WERI-Rb-1 (cell line): ENCODE measurements around the gene DEPDC5.
A peak's percentile ranks its signal among the peaks of the same experiment; 100 is the strongest.
"Not testable (repeated sequence)": the region's sequence is repeated elsewhere in the genome, so short reads cannot be mapped to it uniquely, and the experiment has no call there.

Experiments
- DNase-seq: peaks from one replicate; pipeline ENCODE4 v3.0.0-alpha.2; 2020
- H3K27ac ChIP-seq: fragments of 250-450 bp; sonication (Bioruptor Pico); 2 replicates; pipeline ENCODE4 v1.5.1; 2020; ENCODE audit warnings: mild to moderate bottlenecking, moderate library complexity
- H3K27me3 ChIP-seq: fragments of 250-450 bp; sonication (Bioruptor Pico); 2 replicates; pipeline ENCODE4 v1.5.1; 2021; ENCODE audit warnings: mild to moderate bottlenecking, low read depth, moderate library complexity; ENCODE audit not compliant: insufficient read depth, severe bottlenecking
- H3K36me3 ChIP-seq: fragments of 250-450 bp; sonication (Bioruptor Pico); 2 replicates; pipeline ENCODE4 v1.5.1; 2020; ENCODE audit warnings: mild to moderate bottlenecking, moderate library complexity
- H3K4me3 ChIP-seq: 2 replicates; pipeline ENCODE4 v1.5.1; 2011; ENCODE audit warnings: low read depth, mild to moderate bottlenecking, control low read depth, low read length
- H3K9me3 ChIP-seq: fragments of 250-450 bp; sonication (Bioruptor Pico); 2 replicates; pipeline ENCODE4 v1.5.1; 2021; ENCODE audit warnings: mild to moderate bottlenecking, moderate library complexity; ENCODE audit not compliant: severe bottlenecking
- TF ChIP-seq, protein P1 (sequence below): IDR thresholded peaks from 2 replicates; pipeline ENCODE4 v1.5.1; 2011; ENCODE audit warnings: low read depth, mild to moderate bottlenecking, control low read depth, inconsistent platforms, low read length

Gene DEPDC5

DNA sequence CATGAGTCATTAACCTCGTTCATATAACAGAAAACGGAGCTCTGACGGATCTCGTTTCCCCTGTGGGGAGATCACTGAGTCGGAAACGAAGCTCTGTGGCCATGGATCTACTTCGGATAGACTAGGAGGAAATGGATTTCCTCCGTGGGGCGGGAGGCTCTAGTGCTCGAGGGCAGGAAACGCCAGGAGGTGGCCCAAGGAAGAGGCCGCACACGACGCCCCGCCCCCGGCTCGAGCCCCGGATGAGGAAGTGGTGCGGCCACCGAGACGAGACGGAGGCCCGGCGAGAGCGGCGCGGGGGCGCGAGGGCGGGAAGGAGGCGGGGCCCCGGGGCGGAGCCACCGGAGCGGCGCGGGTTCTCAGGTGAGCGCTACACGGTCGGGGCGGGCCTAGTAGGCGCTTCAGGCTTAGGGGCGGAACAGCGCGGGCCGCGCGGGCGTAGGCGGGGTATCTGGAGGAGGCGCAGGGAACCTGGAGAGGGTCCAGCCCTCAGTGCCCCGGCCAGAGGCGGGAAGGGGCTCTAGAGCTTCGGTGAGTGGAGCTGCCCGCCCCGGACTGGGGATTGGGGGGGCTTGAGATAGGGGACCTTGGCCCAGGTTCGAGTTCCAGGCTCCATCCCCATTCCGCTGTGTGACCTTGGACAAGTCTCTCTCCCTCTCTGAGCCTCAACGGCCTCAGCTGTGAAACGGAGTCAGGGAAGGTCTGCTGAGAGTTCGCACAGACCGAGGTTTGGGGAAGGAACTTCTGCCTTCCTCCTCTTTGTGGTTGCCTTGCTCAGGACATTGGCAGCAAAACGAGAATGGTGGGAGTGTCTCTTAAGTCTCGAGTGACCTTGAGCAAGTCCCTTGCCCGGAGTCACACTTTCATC, at the start of gene DEPDC5:
Gene DEPDC5 (plus strand): TSS at position 386 of the 868 bp plus-strand sequence. CDS start 903 bp downstream, outside the sequence.
- TF ChIP-seq, protein P1, sequence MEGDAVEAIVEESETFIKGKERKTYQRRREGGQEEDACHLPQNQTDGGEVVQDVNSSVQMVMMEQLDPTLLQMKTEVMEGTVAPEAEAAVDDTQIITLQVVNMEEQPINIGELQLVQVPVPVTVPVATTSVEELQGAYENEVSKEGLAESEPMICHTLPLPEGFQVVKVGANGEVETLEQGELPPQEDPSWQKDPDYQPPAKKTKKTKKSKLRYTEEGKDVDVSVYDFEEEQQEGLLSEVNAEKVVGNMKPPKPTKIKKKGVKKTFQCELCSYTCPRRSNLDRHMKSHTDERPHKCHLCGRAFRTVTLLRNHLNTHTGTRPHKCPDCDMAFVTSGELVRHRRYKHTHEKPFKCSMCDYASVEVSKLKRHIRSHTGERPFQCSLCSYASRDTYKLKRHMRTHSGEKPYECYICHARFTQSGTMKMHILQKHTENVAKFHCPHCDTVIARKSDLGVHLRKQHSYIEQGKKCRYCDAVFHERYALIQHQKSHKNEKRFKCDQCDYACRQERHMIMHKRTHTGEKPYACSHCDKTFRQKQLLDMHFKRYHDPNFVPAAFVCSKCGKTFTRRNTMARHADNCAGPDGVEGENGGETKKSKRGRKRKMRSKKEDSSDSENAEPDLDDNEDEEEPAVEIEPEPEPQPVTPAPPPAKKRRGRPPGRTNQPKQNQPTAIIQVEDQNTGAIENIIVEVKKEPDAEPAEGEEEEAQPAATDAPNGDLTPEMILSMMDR = no peak
- Histone ChIP-seq H3K36me3 (peaks cover 6% of the 10 kb centered on the region), H3K27me3 (no peaks in the 10 kb centered on the region), H3K9me3 (no peaks in the 10 kb centered on the region), H3K27ac (peak within 1 kb of the TSS; percentile 92), H3K4me3 (peak within 1 kb of the TSS; percentile 83)
- DNase-seq = peak; percentile 97

DNA sequence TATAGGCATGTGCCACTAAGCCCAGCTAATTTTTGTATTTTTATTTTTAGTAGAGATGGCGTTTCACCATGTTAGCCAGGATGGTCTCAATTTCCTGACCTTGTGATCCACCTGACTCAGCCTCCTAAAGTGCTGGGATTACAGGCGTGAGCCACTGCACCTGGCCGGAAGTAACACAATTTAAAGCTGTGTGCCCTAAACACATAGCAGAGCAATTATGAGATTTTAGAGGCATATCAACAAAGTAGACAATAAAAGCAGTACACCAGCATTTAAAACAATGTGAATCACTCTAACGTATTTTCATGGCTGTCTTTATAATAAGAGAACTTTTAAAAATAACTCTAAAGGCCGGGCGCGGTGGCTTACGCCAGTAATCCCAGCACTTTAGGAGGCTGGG, 46.3 kb upstream of the DEPDC5 start:
- no peaks in the 10 kb centered on the region for H3K9me3 ChIP-seq
- no peak overlapping the region for H3K27ac ChIP-seq
- DNase-seq = no peak
- no peak overlapping the region for H3K4me3 ChIP-seq
- TF ChIP-seq, protein P1 = no peak
- no peaks in the 10 kb centered on the region for H3K27me3 ChIP-seq
- H3K36me3 ChIP-seq = peaks cover 40% of the 10 kb centered on the region

GRCh38 chr22:31711226-31711625, 42.6 kb upstream of the DEPDC5 start:
- H3K27ac ChIP-seq, H3K9me3 ChIP-seq, H3K4me3 ChIP-seq, H3K27me3 ChIP-seq, DNase-seq: not testable (repeated sequence)
- H3K36me3 ChIP-seq = peaks cover 51% of the 10 kb centered on the region

GRCh38 chr22:31715147-31715778, 38.6 kb upstream of the DEPDC5 start:
- Histone ChIP-seq H3K27me3 (no peaks in the 10 kb centered on the region), H3K27ac (no peak overlapping the region), H3K4me3 (no peak overlapping the region), H3K36me3 (peaks cover 62% of the 10 kb centered on the region), H3K9me3 (no peaks in the 10 kb centered on the region)
- TF ChIP-seq, protein P1 = no peak
- no peak for DNase-seq

- Histone ChIP-seq H3K36me3 (peaks cover 44% of the 10 kb centered on the region), H3K27ac (no peak overlapping the region), H3K4me3 (no peak overlapping the region), H3K27me3 (no peaks in the 10 kb centered on the region), H3K9me3 (no peaks in the 10 kb centered on the region)
- no peak for DNase-seq
- TF ChIP-seq, protein P1 = no peak
Observed at GRCh38 chr22:31719850-31720471, 33.9 kb upstream of the DEPDC5 start.

- H3K9me3 ChIP-seq = no peaks in the 10 kb centered on the region
- no peak overlapping the region for H3K4me3 ChIP-seq
- H3K27me3 ChIP-seq = no peaks in the 10 kb centered on the region
- DNase-seq = no peak
- peaks cover 30% of the 10 kb centered on the region for H3K36me3 ChIP-seq
- H3K27ac ChIP-seq = no peak overlapping the region
- TF ChIP-seq, protein P1 = no peak
Observed at GRCh38 chr22:31723723-31724122, 30.1 kb upstream of the DEPDC5 start.
